ENCODE data around the gene ZNF516.
A peak's percentile ranks its signal among the peaks of the same experiment; 100 is the strongest.

The ZNF516 gene

GRCh38 chr18:76407681-76408080 is 87.4 kb downstream of the ZNF516 start:
- Histone ChIP-seq H3K79me2 (ENCODE audit: insufficient read depth, low read length) (no peaks in the 10 kb centered on the region), H3K27me3 (ENCODE audit: insufficient read depth, low read length, poor library complexity) (no peaks in the 10 kb centered on the region), H2AFZ (ENCODE audit: low read depth, low read length) (no peak overlapping the region), H3K27ac (ENCODE audit: low read length) (no peak overlapping the region), H3K36me3 (ENCODE audit: insufficient read depth, low read length) (no peaks in the 10 kb centered on the region), H3K4me3 (ENCODE audit: low read depth in 1 of 2, low read length in 2 of 2) (no peak overlapping the region), H3K9me3 (ENCODE audit: insufficient read depth, low read length, severe bottlenecking) (no peaks in the 10 kb centered on the region), H3K4me1 (ENCODE audit: insufficient read depth, low read length) (no peaks in the 10 kb centered on the region), H4K20me1 (ENCODE audit: insufficient read depth, low read length) (no peaks in the 10 kb centered on the region), H3K9ac (ENCODE audit: low read depth, low read length) (no peak overlapping the region), H3K4me2 (ENCODE audit: insufficient read depth, low read length) (no peak overlapping the region)
- ATAC-seq (ENCODE audit: insufficient read depth, low read depth) (no peak), DNase-seq (no peak)
- no peak for TF ChIP-seq EZH2 (IDR thresholded peaks at IDR 0.05; ENCODE audit: borderline replicate concordance, low read depth, low read length, severe bottlenecking)
- TF ChIP-seq, protein P1, sequence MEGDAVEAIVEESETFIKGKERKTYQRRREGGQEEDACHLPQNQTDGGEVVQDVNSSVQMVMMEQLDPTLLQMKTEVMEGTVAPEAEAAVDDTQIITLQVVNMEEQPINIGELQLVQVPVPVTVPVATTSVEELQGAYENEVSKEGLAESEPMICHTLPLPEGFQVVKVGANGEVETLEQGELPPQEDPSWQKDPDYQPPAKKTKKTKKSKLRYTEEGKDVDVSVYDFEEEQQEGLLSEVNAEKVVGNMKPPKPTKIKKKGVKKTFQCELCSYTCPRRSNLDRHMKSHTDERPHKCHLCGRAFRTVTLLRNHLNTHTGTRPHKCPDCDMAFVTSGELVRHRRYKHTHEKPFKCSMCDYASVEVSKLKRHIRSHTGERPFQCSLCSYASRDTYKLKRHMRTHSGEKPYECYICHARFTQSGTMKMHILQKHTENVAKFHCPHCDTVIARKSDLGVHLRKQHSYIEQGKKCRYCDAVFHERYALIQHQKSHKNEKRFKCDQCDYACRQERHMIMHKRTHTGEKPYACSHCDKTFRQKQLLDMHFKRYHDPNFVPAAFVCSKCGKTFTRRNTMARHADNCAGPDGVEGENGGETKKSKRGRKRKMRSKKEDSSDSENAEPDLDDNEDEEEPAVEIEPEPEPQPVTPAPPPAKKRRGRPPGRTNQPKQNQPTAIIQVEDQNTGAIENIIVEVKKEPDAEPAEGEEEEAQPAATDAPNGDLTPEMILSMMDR (IDR thresholded peaks at IDR 0.05; ENCODE audit: borderline replicate concordance, extremely low read depth, low read length, poor library complexity, severe bottlenecking), result no peak

GRCh38 chr18:76406791-76407190 is 88.3 kb downstream of the ZNF516 start:
- Histone ChIP-seq H3K27ac (ENCODE audit: low read length) (no peak overlapping the region), H3K4me3 (ENCODE audit: low read depth in 1 of 2, low read length in 2 of 2) (no peak overlapping the region), H4K20me1 (ENCODE audit: insufficient read depth, low read length) (no peaks in the 10 kb centered on the region), H3K27me3 (ENCODE audit: insufficient read depth, low read length, poor library complexity) (no peaks in the 10 kb centered on the region), H3K9me3 (ENCODE audit: insufficient read depth, low read length, severe bottlenecking) (no peaks in the 10 kb centered on the region), H3K36me3 (ENCODE audit: insufficient read depth, low read length) (no peaks in the 10 kb centered on the region), H2AFZ (ENCODE audit: low read depth, low read length) (no peak overlapping the region), H3K9ac (ENCODE audit: low read depth, low read length) (no peak overlapping the region), H3K79me2 (ENCODE audit: insufficient read depth, low read length) (no peaks in the 10 kb centered on the region), H3K4me1 (ENCODE audit: insufficient read depth, low read length) (no peaks in the 10 kb centered on the region), H3K4me2 (ENCODE audit: insufficient read depth, low read length) (no peak overlapping the region)
- TF ChIP-seq EZH2 (IDR thresholded peaks at IDR 0.05; ENCODE audit: borderline replicate concordance, low read depth, low read length, severe bottlenecking), result no peak
- TF ChIP-seq, protein P1 (IDR thresholded peaks at IDR 0.05; ENCODE audit: borderline replicate concordance, extremely low read depth, low read length, poor library complexity, severe bottlenecking), result no peak
- no peak for DNase-seq
- no peak for ATAC-seq (ENCODE audit: insufficient read depth, low read depth)

- Histone ChIP-seq H2AFZ (ENCODE audit: low read depth, low read length) (no peak overlapping the region), H3K4me2 (ENCODE audit: insufficient read depth, low read length) (no peak overlapping the region), H4K20me1 (ENCODE audit: insufficient read depth, low read length) (no peaks in the 10 kb centered on the region), H3K79me2 (ENCODE audit: insufficient read depth, low read length) (no peaks in the 10 kb centered on the region), H3K27ac (ENCODE audit: low read length) (no peak overlapping the region), H3K9me3 (ENCODE audit: insufficient read depth, low read length, severe bottlenecking) (no peaks in the 10 kb centered on the region), H3K4me3 (ENCODE audit: low read depth in 1 of 2, low read length in 2 of 2) (no peak overlapping the region), H3K27me3 (ENCODE audit: insufficient read depth, low read length, poor library complexity) (no peaks in the 10 kb centered on the region), H3K36me3 (ENCODE audit: insufficient read depth, low read length) (no peaks in the 10 kb centered on the region), H3K4me1 (ENCODE audit: insufficient read depth, low read length) (no peaks in the 10 kb centered on the region), H3K9ac (ENCODE audit: low read depth, low read length) (no peak overlapping the region)
- DNase-seq (no peak), ATAC-seq (ENCODE audit: insufficient read depth, low read depth) (peak; percentile 62)
- TF ChIP-seq, protein P1 (IDR thresholded peaks at IDR 0.05; ENCODE audit: borderline replicate concordance, extremely low read depth, low read length, poor library complexity, severe bottlenecking), result peak; percentile 54
- no peak for TF ChIP-seq EZH2 (IDR thresholded peaks at IDR 0.05; ENCODE audit: borderline replicate concordance, low read depth, low read length, severe bottlenecking)
These were observed 89.2 kb downstream of the ZNF516 start for GRCh38 chr18:76405681-76406356.
